A673 (cell line): ENCODE data around the gene UBXN6. TPM values are rescaled to one million over a fixed set of nuclear protein-coding genes. Genes with fewer than 3 reads are reported as not detected.

Source experiments
- BruUV-seq: library from RNA; stranded (reverse); fragments of 400-500 nt; replicated peaks from 2 replicates; lab custom pipeline; 2021; lab: Mats Ljungman, UMichigan
- CTCF ChIA-PET: fragments of 300-600 bp; sonication (Branson Sonifier 250); formaldehyde crosslinking; loops from one replicate; lab custom pipeline; 2022; ENCODE audit warnings: antibody characterized with exemption; lab: Charles Lee
- POLR2A ChIA-PET: fragments of 300-600 bp; sonication (Branson Sonifier 250); formaldehyde crosslinking; loops from one replicate; lab custom pipeline; 2022; ENCODE audit warnings: antibody characterized with exemption; ENCODE audit not compliant: low non-redundant PET; lab: Charles Lee
- DNase-seq: peaks from one replicate; pipeline ENCODE4 v3.0.0-alpha.2; 2015; ENCODE audit warnings: low spot score
- H3K27ac ChIP-seq: fragments of 200-600 bp; sonication (generic); 2 replicates; pipeline ENCODE4 v1.5.1; 2016; ENCODE audit warnings: mixed run types, low read depth, mild to moderate bottlenecking, mixed read lengths, antibody characterized with exemption, low read length; ENCODE audit not compliant: poor library complexity, severe bottlenecking
- H3K27me3 ChIP-seq: fragments of 200-600 bp; sonication (generic); replicated peaks from 2 replicates; pipeline ENCODE4 v1.6.1; 2017; ENCODE audit warnings: mixed run types, low read depth, mild to moderate bottlenecking, mixed read lengths, antibody characterized with exemption, low read length; ENCODE audit not compliant: insufficient read depth, poor library complexity
- H3K36me3 ChIP-seq: fragments of 200-600 bp; sonication (generic); 2 replicates; pipeline ENCODE4 v1.6.1; 2016; ENCODE audit warnings: mixed run types, mild to moderate bottlenecking, mixed read lengths, antibody characterized with exemption, low read length; ENCODE audit not compliant: insufficient read depth, poor library complexity, severe bottlenecking
- H3K4me1 ChIP-seq: fragments of 200-600 bp; sonication (generic); 2 replicates; pipeline ENCODE4 v1.6.1; 2017; ENCODE audit warnings: mixed run types, mild to moderate bottlenecking, mixed read lengths, antibody characterized with exemption, low read length; ENCODE audit not compliant: insufficient read depth, poor library complexity, severe bottlenecking
- H3K4me3 ChIP-seq: fragments of 200-600 bp; sonication (generic); 2 replicates; pipeline ENCODE4 v1.5.1; 2016; ENCODE audit warnings: low read depth, mixed run types, mild to moderate bottlenecking, mixed read lengths, low read length; ENCODE audit not compliant: poor library complexity, severe bottlenecking
- H3K9me3 ChIP-seq: fragments of 200-600 bp; sonication (generic); 2 replicates; pipeline ENCODE4 v1.6.1; 2016; ENCODE audit warnings: mixed run types, low read depth, mild to moderate bottlenecking, mixed read lengths, antibody characterized with exemption, low read length; ENCODE audit not compliant: poor library complexity, severe bottlenecking
- EZH2 ChIP-seq: fragments of 200-600 bp; sonication (generic); IDR thresholded peaks from 2 replicates; pipeline ENCODE4 v1.6.1; 2017; ENCODE audit warnings: borderline replicate concordance, low read depth, mild to moderate bottlenecking, mixed read lengths, antibody characterized with exemption, low read length; ENCODE audit not compliant: poor library complexity, severe bottlenecking
- intact Hi-C: fragments of 100-400 bp; cut with micrococcal nuclease; formaldehyde crosslinking; loops from one replicate; pipeline ENCODE4 v1.10.0; 2022; ENCODE audit not compliant: unreplicated experiment
- total RNA-seq: library from RNA; stranded (reverse); gene quantifications from 2 replicates; pipeline ENCODE4 v1.2.3, GENCODE V29; 2021
- TF ChIP-seq, protein P1 (sequence below): fragments of 300-800, 200-600 bp; sonication (generic); conservative IDR thresholded peaks from 2 replicates; pipeline ENCODE4 v1.5.1; 2017; ENCODE audit warnings: low read depth, mild to moderate bottlenecking, antibody characterized with exemption, low read length, moderate library complexity, mixed read lengths

Gene UBXN6
- total RNA-seq, 1 experiment from 2014 or later = 49.1 TPM

DNA sequence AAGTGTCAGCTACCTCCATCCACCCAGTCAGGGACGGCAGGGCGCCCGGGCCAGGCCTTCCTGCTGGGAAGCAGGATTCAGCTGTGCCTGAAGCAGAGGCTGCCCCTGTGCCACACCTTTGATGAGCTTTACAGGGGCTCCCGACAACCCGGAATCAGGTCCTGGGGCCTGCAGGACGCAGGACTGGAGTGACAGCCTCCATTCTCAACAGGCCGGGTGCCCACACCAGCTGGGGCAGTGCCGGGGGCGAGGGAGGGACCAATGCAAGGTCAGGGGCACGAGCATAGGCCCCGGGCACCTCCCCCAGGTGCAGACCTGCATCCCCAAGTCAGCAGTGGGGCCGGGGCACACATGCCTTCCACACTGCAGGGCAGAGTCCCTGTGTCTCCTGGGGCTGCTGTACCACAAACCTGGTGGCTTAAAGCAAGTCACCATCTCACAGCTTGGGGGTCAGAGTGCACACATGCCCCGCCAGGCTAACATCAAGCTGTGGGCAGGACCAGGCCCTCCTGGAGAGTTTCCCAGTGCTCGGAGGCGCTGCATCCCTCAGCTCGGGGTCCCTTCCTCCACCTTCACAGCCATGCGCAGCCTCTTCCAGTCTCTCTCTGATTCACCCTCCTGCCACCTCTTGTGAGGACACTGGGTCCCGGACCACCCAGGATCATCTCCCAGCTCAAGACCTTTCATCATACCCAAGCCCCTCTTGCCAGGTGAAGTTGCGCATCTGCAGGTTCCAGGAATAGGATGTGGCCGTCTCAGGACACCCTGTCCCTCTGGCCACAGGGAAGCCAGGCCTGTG is 13.4 kb downstream of the UBXN6 start:
- BruUV-seq = no TSS peak
- Histone ChIP-seq H3K4me1 (no peaks in the 10 kb centered on the region), H3K36me3 (peaks cover 74% of the 10 kb centered on the region), H3K4me3 (no peak overlapping the region), H3K27ac (no peak overlapping the region), H3K27me3 (no peaks in the 10 kb centered on the region), H3K9me3 (no peaks in the 10 kb centered on the region)
- intact Hi-C loops = no loop called here
- TF ChIP-seq, protein P1, sequence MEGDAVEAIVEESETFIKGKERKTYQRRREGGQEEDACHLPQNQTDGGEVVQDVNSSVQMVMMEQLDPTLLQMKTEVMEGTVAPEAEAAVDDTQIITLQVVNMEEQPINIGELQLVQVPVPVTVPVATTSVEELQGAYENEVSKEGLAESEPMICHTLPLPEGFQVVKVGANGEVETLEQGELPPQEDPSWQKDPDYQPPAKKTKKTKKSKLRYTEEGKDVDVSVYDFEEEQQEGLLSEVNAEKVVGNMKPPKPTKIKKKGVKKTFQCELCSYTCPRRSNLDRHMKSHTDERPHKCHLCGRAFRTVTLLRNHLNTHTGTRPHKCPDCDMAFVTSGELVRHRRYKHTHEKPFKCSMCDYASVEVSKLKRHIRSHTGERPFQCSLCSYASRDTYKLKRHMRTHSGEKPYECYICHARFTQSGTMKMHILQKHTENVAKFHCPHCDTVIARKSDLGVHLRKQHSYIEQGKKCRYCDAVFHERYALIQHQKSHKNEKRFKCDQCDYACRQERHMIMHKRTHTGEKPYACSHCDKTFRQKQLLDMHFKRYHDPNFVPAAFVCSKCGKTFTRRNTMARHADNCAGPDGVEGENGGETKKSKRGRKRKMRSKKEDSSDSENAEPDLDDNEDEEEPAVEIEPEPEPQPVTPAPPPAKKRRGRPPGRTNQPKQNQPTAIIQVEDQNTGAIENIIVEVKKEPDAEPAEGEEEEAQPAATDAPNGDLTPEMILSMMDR = no peak
- POLR2A ChIA-PET = interaction anchor here (0.6 kb wide), 1 partner anchor 37 kb away, joined by 3 read pairs; no protein-coding TSS in a partner anchor
- CTCF ChIA-PET = no interaction called here
- DNase-seq = no peak

DNA sequence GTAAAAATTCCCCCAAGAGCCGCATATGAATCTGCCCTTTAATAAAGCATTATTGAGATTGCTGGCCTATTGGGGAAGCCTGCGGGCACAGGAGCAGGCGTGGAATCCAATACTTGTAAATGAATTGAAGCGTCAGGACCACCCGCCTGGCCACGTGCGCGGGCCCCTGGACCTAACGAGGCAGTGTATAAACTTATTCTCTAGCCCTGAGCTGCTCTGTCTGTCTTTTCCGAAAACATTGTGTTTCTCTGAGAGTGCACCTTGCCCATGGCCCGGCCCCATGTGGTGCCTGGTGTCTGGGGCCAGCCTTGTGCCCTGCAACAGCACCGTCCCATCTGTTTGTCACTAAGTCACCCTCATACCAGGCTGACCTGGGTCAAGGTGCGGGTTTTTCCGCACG is 14.4 kb downstream of the UBXN6 start:
- no peak for TF ChIP-seq EZH2
- TF ChIP-seq, protein P1 = no peak
- ChIA-PET CTCF (no interaction called here), POLR2A (interaction anchor here (0.6 kb wide), 1 partner anchor 230 kb away, joined by 5 read pairs; no protein-coding TSS in a partner anchor)
- intact Hi-C loops = no loop called here
- no peak for DNase-seq
- H3K4me1 ChIP-seq = no peaks in the 10 kb centered on the region
- no peak overlapping the region for H3K27ac ChIP-seq
- no TSS peak for BruUV-seq
- H3K4me3 ChIP-seq = no peak overlapping the region
- peaks cover 68% of the 10 kb centered on the region for H3K36me3 ChIP-seq
- no peaks in the 10 kb centered on the region for H3K27me3 ChIP-seq
- no peaks in the 10 kb centered on the region for H3K9me3 ChIP-seq

DNA sequence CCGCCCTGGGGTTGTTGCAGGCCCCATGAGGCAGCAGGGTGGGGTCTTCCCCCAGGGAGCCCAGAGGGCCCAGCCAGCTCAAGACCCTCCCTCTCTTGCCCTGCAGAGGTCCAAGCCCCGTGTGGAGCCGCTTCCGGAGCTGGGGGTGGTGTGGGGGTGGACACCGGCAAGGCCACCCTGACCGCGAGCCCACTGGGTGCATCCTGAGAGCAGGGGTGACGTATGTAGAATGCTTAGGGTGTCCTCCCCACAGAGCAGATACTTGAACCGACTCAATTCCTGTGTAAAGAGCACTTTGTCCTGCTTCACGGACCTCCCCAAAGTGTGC is 14.8 kb downstream of the UBXN6 start:
- no peaks in the 10 kb centered on the region for H3K27me3 ChIP-seq
- peaks cover 67% of the 10 kb centered on the region for H3K36me3 ChIP-seq
- ChIA-PET CTCF (no interaction called here), POLR2A (no interaction called here)
- no peaks in the 10 kb centered on the region for H3K9me3 ChIP-seq
- H3K27ac ChIP-seq = no peak overlapping the region
- TF ChIP-seq EZH2 = no peak
- TF ChIP-seq, protein P1 = no peak
- no peak overlapping the region for H3K4me3 ChIP-seq
- intact Hi-C loops = no loop called here
- no TSS peak for BruUV-seq
- no peaks in the 10 kb centered on the region for H3K4me1 ChIP-seq
- DNase-seq = no peak
